Inferior parietal cortex (tissue), 1 donor: ENCODE data around the gene SIRPG.
"Not testable (repeated sequence)": the region's sequence is repeated elsewhere in the genome, so short reads cannot be mapped to it uniquely, and the experiment has no call there.

Experiments used
- DNase-seq: peaks from one replicate; pipeline ENCODE4 v3.0.0-alpha.2; 2016; ENCODE audit errors: extremely low spot score

The SIRPG gene

GRCh38 chr20:1671891-1672669, 14.5 kb upstream of the SIRPG start:
- peak; percentile 45 for DNase-seq

GRCh38 chr20:1669304-1669703, 11.7 kb upstream of the SIRPG start:
- no peak for DNase-seq

GRCh38 chr20:1667502-1668085, 10.0 kb upstream of the SIRPG start:
- no peak for DNase-seq

- DNase-seq, result no peak
These were observed 9.2 kb upstream of the SIRPG start for GRCh38 chr20:1666802-1667201.

- no peak for DNase-seq
These were observed 7.8 kb upstream of the SIRPG start for GRCh38 chr20:1665345-1665744.

GRCh38 chr20:1664911-1665310, 7.3 kb upstream of the SIRPG start:
- DNase-seq, result no peak

- DNase-seq, result no peak
These were observed 6.3 kb upstream of the SIRPG start for GRCh38 chr20:1663917-1664316.

- no peak for DNase-seq
These were observed 4.1 kb upstream of the SIRPG start for GRCh38 chr20:1661542-1662299.

GRCh38 chr20:1660246-1660645, 2.7 kb upstream of the SIRPG start:
- no peak for DNase-seq

GRCh38 chr20:1656844-1657243, 735 bp downstream of the SIRPG start:
- DNase-seq, result no peak

GRCh38 chr20:1654996-1655395, 2.6 kb downstream of the SIRPG start:
- DNase-seq, result no peak

- no peak for DNase-seq
These were observed 4.6 kb downstream of the SIRPG start for GRCh38 chr20:1652960-1653359.

- no peak for DNase-seq
These were observed 5.5 kb downstream of the SIRPG start for GRCh38 chr20:1652104-1652503.

- DNase-seq, result no peak
These were observed 6.1 kb downstream of the SIRPG start for GRCh38 chr20:1651268-1652058.

GRCh38 chr20:1648101-1648500, 9.5 kb downstream of the SIRPG start:
- DNase-seq, result no peak

- no peak for DNase-seq
These were observed 10.6 kb downstream of the SIRPG start for GRCh38 chr20:1646975-1647431.

- no peak for DNase-seq
These were observed 13.2 kb downstream of the SIRPG start for GRCh38 chr20:1644101-1644962.

- DNase-seq, result not testable (repeated sequence)
These were observed 18.9 kb downstream of the SIRPG start for GRCh38 chr20:1638643-1639042.

- no peak for DNase-seq
These were observed 19.8 kb downstream of the SIRPG start for GRCh38 chr20:1637755-1638154.

GRCh38 chr20:1637226-1637625, 20.4 kb downstream of the SIRPG start:
- no peak for DNase-seq

- no peak for DNase-seq
These were observed 21.0 kb downstream of the SIRPG start for GRCh38 chr20:1636621-1637020.
